ENCODE measurements around the gene TXNIP.

DNA sequence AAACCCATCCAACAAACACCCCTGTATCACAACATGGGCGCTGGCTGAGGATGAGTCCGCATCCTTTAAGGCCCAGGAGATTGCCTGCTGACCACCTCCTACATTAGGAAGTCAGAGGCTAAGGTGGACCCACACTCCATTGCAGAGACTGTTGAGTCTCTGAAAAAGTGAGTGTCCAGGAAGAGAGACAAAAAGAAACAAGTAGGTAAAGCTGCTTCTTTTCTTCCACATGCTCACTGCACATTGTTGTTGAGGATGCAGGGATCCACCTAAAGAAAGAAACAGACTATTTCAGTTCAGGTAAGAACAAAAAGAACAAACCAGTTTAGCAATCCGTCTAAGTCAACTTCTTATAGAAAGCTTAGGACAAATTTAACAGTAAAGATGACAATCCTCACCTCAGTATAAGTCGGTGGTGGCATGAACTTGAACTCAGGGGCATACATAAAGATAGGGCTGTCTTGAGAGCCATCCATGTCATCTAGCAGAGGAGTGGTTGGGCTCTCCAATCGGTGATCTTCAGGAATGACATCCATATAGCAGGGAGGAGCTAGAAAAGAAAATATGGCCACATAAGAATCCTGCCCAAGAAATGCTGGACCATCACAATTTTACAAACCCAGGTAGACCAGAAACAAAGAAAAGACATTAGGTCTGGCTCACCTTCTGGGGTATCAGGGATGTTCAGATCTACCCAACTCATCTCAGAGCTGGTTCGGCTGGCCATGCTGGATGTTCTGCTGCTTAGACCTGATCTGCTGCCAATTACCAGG is 2.6 kb downstream of the TXNIP start:
- TF ChIP-seq, protein P1, sequence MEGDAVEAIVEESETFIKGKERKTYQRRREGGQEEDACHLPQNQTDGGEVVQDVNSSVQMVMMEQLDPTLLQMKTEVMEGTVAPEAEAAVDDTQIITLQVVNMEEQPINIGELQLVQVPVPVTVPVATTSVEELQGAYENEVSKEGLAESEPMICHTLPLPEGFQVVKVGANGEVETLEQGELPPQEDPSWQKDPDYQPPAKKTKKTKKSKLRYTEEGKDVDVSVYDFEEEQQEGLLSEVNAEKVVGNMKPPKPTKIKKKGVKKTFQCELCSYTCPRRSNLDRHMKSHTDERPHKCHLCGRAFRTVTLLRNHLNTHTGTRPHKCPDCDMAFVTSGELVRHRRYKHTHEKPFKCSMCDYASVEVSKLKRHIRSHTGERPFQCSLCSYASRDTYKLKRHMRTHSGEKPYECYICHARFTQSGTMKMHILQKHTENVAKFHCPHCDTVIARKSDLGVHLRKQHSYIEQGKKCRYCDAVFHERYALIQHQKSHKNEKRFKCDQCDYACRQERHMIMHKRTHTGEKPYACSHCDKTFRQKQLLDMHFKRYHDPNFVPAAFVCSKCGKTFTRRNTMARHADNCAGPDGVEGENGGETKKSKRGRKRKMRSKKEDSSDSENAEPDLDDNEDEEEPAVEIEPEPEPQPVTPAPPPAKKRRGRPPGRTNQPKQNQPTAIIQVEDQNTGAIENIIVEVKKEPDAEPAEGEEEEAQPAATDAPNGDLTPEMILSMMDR (optimal IDR thresholded peaks at IDR 0.05 in 1 of 3, IDR thresholded peaks at IDR 0.05 in 1 of 3, conservative IDR thresholded peaks at IDR 0.05 in 1 of 3; ENCODE audit: extremely low read depth in 1 of 3, insufficient read depth in 2 of 3, low read length in 3 of 3) = no peak
- TF ChIP-seq EZH2 (IDR thresholded peaks at IDR 0.05; ENCODE audit: low read length) = no peak

All from keratinocyte (primary cell).